Colonic mucosa (tissue), 4 donors: ENCODE measurements around the gene ZFPL1. TPM values are rescaled to one million over a fixed set of nuclear protein-coding genes. Genes with fewer than 3 reads are reported as not detected.

Experiments
- DNase-seq: peaks from one replicate; pipeline ENCODE4 v3.0.0-alpha.2; 2020
- H3K27ac ChIP-seq: fragments of 200-600 bp; one replicate; pipeline ENCODE4 v1.8.0; 2021
- H3K27me3 ChIP-seq: fragments of 200-600 bp; one replicate; pipeline ENCODE4 v1.8.0; 2021
- H3K36me3 ChIP-seq: fragments of 200-600 bp; one replicate; pipeline ENCODE4 v1.8.0; 2021
- H3K4me1 ChIP-seq: fragments of 200-600 bp; one replicate; pipeline ENCODE4 v1.8.0; 2021; ENCODE audit warnings: mild to moderate bottlenecking
- H3K4me3 ChIP-seq: fragments of 200-600 bp; one replicate; pipeline ENCODE4 v1.8.0; 2021
- H3K9ac ChIP-seq, 2 donors: one replicate each; pipeline ENCODE4 v1.7.0; 2013; ENCODE audit warnings: control low read depth in 2 of 2, low read depth in 2 of 2, low read length in 2 of 2
- H3K9me3 ChIP-seq: fragments of 200-600 bp; one replicate; pipeline ENCODE4 v1.8.0; 2021
- intact Hi-C: fragments of 100-400 bp; cut with DNase I; formaldehyde crosslinking; loops from one replicate; pipeline ENCODE4 v1.14.1; 2022
- total RNA-seq, 2 donors: library from RNA; stranded (reverse); fragmentation: NEBNext Ultra II Directional in 1 of 2; extraction: Animal tissue kit (Norgen Biotek cat#: 25700) in 1 of 2; gene quantifications; one replicate each; pipeline ENCODE4 v1.2.1, GENCODE V29; 2021
- TF ChIP-seq, protein P1 (sequence below): fragments of 200-600 bp; IDR thresholded peaks from one replicate; pipeline ENCODE4 v1.8.0; 2022; ENCODE audit warnings: antibody characterized with exemption, mild to moderate bottlenecking
- donor health status: healthy.
- donor health status: DM: no; HTN: no; CAD: no.
- donor health status: DM: no; HTN: no; CAD: no.

The ZFPL1 gene
- total RNA-seq, 2 donors from 2014 or later: 43.2 to 54.3 TPM

DNA sequence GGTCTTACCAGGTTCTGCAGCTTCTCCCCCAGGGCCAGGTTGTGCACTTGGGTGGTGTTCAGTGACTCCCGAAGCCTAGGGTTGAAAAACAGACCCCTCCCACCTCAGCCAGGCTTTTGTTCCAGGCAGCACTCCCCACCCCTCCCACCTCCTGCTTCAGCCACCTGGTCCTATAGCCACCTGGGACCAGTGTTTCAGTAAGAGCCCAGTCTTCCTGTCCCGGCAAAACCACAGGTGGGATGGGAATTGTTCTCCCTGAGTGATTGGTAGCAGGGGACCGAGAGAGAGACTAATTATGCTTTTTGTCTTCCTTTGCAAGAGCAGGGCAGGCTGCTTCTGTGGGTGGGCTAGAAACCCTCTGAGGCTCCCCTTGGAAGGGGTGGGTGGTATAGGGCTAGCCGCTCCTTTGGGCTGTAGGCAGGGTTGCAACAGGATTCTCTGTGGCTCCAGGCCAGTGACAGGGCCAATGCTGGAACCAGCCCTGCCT is 17.2 kb upstream of the ZFPL1 start:
- H3K9ac ChIP-seq: no peak overlapping the region
- DNase-seq: no peak
- H3K9me3 ChIP-seq: no peaks in the 10 kb centered on the region
- TF ChIP-seq, protein P1, sequence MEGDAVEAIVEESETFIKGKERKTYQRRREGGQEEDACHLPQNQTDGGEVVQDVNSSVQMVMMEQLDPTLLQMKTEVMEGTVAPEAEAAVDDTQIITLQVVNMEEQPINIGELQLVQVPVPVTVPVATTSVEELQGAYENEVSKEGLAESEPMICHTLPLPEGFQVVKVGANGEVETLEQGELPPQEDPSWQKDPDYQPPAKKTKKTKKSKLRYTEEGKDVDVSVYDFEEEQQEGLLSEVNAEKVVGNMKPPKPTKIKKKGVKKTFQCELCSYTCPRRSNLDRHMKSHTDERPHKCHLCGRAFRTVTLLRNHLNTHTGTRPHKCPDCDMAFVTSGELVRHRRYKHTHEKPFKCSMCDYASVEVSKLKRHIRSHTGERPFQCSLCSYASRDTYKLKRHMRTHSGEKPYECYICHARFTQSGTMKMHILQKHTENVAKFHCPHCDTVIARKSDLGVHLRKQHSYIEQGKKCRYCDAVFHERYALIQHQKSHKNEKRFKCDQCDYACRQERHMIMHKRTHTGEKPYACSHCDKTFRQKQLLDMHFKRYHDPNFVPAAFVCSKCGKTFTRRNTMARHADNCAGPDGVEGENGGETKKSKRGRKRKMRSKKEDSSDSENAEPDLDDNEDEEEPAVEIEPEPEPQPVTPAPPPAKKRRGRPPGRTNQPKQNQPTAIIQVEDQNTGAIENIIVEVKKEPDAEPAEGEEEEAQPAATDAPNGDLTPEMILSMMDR: no peak
- H3K4me3 ChIP-seq: no peak overlapping the region
- intact Hi-C loops: no loop called here
- no peak overlapping the region for H3K27ac ChIP-seq
- no peaks in the 10 kb centered on the region for H3K36me3 ChIP-seq
- H3K4me1 ChIP-seq: no peaks in the 10 kb centered on the region
- H3K27me3 ChIP-seq: no peaks in the 10 kb centered on the region

DNA sequence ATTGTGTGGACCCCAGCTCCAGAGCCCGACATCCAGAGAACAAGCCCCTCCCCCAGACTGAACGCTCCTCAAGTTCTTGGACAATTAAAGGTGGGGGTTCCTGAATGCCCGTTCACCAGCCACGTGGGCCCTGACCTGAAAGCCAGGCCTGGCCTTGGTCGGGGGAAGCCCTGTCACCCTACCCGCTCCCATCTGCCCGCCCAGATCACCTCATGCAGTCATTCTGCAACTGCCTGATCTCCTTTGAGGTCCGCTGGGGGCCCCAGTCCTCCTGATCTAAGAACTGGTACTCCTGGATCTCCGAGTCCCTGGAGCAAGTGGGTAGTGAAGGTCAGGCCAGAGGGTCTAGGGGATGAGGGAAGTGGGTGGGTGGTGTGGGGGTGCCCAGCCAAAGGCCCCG is 16.6 kb upstream of the ZFPL1 start:
- no peaks in the 10 kb centered on the region for H3K36me3 ChIP-seq
- no peak overlapping the region for H3K9ac ChIP-seq
- no peak overlapping the region for H3K27ac ChIP-seq
- DNase-seq: no peak
- no peaks in the 10 kb centered on the region for H3K27me3 ChIP-seq
- no peaks in the 10 kb centered on the region for H3K4me1 ChIP-seq
- intact Hi-C loops: no loop called here
- no peaks in the 10 kb centered on the region for H3K9me3 ChIP-seq
- TF ChIP-seq, protein P1: no peak
- H3K4me3 ChIP-seq: no peak overlapping the region

DNA sequence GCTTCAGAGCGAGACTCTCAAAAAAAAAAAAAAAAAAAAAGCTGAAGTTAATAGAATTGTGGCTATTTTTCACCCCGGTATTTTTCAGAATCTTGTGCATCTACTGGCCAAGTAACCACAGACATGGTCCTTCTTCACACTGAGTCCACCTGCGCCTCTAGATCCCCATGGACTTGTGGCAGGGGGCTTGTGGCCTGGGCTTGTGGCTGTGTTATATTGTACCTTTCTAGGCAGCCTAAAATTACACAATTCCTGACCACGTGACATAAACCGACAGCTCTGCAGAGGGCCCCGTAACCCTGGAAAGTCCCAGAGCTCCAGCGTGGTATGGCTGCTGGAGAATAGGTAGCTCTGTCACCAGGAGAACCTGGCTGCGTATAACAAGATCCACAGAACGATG is 14.8 kb upstream of the ZFPL1 start:
- H3K9ac ChIP-seq: no peak overlapping the region
- H3K27me3 ChIP-seq: no peaks in the 10 kb centered on the region
- intact Hi-C loops: no loop called here
- no peaks in the 10 kb centered on the region for H3K9me3 ChIP-seq
- H3K4me3 ChIP-seq: no peak overlapping the region
- no peak overlapping the region for H3K27ac ChIP-seq
- DNase-seq: no peak
- no peaks in the 10 kb centered on the region for H3K36me3 ChIP-seq
- no peaks in the 10 kb centered on the region for H3K4me1 ChIP-seq
- TF ChIP-seq, protein P1: no peak

DNA sequence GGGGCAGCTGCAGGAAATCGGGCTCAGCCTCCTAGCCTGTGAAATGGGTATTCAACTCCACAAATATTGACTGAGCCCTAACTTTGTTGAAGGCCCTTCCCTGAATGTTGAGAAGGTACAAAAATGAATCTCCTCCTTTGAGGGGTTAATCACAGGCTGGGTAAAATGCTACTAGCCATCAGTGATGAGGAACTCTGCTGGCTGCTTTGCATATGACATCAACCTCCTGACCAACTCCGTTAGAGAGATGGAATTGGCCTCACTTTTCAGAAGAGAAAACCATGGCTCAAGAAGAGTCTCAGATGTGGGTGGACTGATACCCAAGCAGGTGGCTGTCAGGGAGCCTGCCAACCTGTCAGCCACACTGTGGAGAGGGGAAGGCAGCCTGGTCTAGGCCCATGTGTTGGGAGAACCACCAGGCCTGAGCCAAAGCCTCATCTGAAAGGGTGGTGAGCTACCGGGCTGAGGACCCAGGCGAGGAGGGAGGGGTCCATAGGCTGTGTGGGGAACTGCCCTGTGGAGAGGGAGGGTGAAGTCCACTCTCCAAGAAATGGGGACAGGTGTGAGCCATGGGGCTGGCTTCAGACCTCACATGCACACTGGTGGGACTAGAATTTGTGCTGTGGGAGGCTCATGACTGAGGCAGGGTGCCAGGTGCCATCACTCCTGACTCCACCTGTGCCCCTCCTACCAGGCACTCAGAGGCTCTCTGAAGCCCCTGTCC is 12.0 kb upstream of the ZFPL1 start:
- no peak for DNase-seq
- Histone ChIP-seq H3K4me3 (no peak overlapping the region), H3K36me3 (no peaks in the 10 kb centered on the region), H3K27me3 (no peaks in the 10 kb centered on the region), H3K9me3 (no peaks in the 10 kb centered on the region), H3K4me1 (no peaks in the 10 kb centered on the region), H3K9ac (no peak overlapping the region), H3K27ac (no peak overlapping the region)
- TF ChIP-seq, protein P1: no peak
- intact Hi-C loops: no loop called here

DNA sequence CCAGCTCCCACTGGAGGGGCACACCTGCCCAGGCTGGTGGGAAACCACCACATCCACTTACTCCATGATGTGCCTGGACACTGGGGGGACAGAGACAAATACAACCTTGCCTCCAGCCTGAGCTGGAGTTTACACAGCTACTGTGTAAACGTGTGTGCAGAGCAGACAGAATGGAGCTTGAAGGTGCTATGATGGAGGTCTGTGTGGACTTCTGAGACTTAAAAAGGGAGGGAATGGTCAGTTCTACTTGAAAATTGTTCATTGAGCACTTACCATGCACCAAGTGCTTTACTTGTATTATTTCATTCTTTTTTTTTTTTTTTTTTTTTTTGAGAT is 11.4 kb upstream of the ZFPL1 start:
- Histone ChIP-seq H3K4me1 (no peaks in the 10 kb centered on the region), H3K27ac (no peak overlapping the region), H3K27me3 (no peaks in the 10 kb centered on the region), H3K9ac (no peak overlapping the region), H3K9me3 (no peaks in the 10 kb centered on the region), H3K36me3 (no peaks in the 10 kb centered on the region), H3K4me3 (no peak overlapping the region)
- TF ChIP-seq, protein P1: no peak
- intact Hi-C loops: no loop called here
- no peak for DNase-seq
